GM18505 (cell line): ENCODE measurements around the gene GADD45G.

ENCODE experiments used
- ATAC-seq: cut with Tn5 transposase; IDR thresholded peaks from one replicate; pipeline ENCODE4 v1.9.1; 2021; ENCODE audit not compliant: unreplicated experiment
- POLR2A ChIP-seq: IDR thresholded peaks from 4 replicates; pipeline ENCODE4 v1.6.1; 2011; ENCODE audit warnings: borderline replicate concordance; ENCODE audit not compliant: insufficient read depth, insufficient read length; ENCODE audit errors: extremely low read depth

Gene GADD45G

DNA sequence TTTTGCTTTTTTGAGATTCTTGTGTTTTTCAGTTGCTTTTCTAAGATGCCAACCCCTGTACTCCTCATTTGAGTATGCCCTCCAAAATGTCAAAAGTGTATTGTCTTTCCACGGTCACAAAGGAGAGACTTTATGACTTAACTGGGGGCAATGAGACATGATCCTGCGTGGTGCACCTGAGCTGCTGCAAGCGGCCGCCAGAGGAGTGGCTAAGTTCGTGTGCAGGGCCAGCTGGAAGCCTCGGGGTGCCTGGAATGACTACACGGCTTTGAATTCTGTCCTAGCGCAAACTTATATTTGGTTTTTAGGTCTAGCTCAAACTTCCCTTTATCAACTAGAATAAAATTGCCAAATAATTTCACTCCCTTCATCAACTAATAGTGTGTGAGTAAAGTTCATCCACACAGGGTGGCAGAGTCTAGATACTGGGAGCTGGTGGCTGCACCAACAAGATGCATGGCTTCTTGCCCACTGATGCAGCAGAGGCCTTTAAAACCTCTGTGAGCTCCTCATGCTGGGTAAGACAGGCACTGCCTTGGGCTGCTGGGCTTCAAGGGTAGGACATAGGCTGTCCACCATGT, 4.7 kb downstream of the GADD45G start:
- no peak for TF ChIP-seq POLR2A
- ATAC-seq: no peak

DNA sequence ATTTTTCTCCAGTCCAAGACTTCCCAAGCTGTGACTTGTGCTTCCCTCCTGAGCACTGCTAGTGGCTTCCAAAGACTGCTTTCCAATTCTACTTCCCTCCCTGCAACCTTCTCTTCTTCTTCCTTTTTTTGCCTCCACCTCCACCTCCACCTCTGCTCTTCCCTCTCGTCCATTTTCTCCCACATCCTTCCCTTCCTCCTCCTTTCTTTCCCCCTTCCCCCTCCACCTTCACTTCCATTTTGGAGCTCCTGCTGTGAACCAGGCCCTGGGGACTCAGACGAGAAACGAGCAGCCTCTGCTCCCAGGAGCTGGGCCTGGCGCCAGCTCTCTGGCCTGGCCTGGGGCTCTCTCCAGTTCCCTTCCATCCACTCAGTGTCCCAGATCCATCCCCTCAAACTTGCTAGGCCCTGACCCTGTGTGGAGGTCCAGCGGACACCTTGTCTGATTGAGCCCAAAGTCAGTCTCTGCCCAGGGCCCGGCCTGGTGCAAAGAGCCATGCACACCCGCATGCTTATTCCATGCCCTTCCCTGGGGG, 5.6 kb downstream of the GADD45G start:
- no peak for ATAC-seq
- TF ChIP-seq POLR2A: no peak

DNA sequence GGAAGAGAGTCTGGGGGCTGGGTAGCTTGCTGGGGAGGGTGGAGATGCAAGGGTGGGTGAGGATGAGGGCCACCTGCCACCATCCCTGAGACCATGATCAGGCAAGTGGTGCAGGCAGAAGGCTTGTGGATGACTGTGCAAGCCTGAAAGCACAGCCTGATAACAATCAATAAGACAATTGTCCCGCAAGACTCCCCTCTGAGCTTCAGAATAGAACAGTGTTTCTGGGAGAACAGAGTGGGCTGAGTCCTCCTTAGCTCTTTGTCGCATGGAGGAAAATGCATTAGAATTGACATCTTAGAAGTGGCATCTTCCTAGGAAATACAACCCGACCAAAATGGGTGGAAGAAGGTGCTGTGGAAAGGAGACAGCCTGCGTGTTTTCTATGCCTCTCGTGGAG, 6.6 kb downstream of the GADD45G start:
- no peak for TF ChIP-seq POLR2A
- ATAC-seq: no peak

DNA sequence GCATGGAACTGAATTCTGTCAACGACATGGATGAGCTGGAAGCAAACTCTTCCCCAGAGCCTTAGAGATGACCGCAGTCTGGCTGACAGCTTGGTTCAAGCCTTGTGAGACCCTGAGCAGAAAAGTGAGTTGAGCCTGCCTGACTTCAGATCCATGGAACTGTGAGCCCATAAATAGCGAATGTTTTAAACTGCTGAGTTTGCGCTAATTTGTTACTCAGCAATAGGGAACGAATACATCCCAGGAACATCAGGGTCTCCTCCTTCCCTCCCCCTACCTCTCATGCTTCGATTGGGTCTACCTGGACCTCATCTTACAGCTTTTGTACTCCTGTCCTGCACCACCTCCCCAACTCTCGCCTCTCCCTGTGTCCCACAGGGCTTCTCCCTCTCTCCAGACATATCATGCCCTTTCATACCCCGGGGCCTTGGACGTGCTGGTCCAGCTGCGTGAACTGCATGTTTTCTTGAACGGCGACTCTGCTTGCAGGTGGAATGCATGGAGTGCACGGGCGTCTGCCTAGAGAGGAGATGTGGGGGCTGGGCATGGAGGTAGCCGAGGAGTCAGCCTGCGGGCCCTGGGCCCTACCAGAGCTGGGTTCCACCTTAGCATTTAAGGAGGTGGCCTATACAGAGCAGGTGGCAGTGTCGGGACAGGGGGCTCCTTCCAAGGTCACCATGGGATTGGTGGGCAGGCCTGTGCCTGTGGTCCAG, 7.9 kb downstream of the GADD45G start:
- ATAC-seq: no peak

DNA sequence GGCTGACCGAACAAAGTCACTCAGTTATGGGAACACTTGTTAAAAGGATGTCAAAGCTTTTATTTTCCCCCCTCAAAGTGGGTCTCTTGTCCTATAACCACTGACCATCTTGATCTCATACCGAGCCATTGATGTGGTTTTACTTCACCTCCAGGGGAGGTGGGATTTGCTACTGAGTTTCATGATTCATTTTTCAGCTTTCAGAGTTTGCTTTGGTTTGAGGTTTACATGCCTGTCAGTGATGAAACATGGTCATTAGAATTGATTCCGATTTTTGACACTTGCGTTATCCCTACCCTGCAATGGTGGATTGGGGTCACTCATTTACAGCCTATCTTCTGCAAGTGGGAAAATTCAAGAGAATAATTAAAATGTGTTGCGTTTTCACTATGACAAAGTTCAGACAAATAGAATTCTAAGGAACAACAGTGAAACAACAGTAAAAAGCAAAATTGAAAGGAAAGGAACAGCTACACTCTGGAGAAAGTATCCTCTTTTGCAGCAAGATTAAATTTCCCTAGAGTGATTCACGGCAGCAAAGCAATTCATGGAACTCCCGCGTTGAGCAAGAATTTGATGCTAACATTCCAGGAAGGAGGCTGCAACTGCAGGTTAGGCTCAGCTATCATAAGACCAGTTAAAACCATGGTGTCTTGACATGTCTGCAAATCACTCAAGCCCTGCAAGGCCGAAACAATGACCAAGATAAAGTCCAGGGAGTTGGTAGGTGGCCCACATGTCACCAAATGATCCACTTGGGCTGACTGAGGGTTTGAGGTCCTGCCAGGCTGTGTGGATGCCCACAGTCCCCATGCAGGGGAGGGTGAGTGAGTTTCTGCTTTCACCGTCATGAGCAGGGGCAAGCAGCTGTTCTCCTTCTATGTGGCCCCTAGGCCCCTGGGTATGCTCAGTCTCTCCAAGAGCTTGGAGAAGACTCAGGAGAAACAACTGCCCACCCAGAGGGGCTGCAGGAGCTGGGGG, 9.4 kb downstream of the GADD45G start:
- ATAC-seq: no peak
- no peak for TF ChIP-seq POLR2A

More for the DNA sequence above, 7.9 kb downstream of the GADD45G start:
- TF ChIP-seq POLR2A: no peak

DNA sequence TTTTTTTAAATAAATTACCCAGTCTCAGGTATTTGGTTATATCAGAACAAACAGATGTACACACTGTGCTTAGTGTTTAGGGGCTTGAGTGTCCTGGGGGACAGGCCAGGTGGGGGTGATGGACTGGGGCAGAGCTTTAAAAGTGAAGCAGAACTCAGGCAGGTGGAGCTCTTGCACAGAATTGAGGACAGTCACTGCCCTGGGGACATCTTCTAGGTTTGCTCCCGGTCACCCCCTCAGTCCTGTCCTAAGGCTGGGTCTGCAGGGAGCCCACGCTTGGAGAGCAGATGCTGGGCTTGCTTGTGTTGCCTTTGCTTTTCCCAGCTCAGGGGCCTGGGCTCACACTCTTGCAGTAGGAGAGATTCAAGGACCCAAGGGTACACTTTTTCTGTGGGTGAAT, 10.8 kb downstream of the GADD45G start:
- no peak for TF ChIP-seq POLR2A
- ATAC-seq: no peak

DNA sequence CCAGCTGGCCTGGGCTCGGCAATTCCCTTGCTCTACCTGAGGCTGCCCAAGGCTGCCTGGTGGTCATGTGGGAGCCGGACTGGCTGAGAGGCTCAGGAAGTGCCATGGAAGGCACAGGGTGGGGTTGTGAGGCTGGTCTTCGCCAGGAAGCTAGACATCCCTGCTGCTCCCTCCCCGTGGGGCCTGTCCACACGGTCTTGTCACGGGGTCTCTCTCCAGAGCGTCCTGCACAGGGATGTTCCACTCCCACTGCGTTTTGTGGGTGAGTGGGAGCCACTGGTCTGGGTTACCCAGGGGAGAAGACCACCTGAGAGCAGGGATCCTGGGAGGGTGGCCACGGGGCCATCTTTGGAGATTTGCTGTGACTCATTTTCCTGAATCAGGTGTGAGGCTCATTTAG, 11.6 kb downstream of the GADD45G start:
- no peak for TF ChIP-seq POLR2A
- no peak for ATAC-seq

DNA sequence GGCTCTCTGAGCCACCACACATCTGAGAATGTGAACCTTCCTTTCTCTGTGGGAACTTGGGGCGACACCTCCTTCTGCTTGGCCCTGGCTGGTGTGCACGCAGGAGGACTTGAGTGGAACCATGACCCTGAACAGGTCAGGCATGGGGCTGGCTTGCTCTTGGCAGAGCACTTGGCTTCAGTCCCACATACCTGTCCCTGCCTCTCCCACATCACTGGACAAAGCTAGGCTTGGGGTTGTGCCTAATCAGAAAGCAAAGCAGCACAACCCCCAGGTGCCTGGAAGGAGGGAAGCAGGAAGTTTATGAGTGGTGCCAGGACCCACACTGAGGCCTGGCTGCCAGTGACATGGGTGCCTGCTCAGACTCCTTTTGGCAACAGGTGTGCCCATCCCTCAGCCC, 13.2 kb downstream of the GADD45G start:
- no peak for ATAC-seq
- no peak for TF ChIP-seq POLR2A

DNA sequence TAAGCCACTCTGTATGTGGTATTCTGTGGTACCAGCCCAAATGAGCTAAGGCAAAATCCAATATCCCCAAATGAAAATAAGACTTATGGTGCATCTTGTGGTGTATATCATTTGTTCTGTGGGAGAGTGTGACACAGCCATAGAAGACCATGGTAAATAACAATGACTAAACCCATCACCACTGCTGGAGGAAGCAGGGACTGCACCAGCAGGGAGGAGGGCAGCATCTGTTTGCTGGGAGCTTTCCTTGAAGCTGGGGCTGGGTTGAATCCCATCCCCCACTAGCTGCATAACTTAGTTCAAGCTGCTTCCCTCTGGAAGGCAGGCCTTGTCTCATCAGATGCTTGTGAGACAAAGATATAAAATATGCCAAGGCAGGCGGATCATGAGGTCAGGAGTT, 14.2 kb downstream of the GADD45G start:
- ATAC-seq: no peak
- no peak for TF ChIP-seq POLR2A

DNA sequence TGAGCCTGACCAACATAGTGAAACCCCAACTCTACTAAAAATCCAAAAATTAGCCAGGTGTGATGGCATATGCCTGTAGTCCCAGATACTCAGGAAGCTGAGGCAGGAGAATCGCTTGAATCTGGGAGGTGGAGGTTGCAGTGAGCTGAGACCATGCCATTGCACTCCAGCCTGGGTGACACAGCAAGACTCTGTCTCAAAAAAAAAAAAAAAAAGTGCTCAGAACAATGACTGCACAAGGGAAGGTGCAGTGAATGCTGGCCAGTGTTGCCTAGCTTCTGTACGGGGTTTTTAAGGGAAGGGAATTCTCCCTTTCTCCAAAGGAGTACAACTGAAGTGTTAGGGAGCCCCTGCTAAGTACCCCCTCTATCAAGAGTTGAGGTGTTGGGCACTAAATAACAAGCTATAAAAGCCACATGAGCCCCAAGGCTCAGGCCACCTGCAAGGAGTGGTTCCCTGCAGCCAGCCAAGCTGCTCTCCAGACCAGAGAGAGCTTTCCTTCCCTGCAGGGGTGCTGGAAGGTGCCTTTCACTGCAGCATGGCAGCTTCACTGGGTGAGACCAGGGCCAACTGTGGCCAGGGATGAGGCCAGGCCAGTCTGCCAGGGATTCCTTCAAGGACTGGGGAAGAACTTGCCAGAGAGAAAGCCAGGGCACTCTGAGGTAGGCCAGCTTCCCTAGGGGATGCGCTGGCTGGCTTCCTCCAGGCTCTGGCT, 14.8 kb downstream of the GADD45G start:
- no peak for TF ChIP-seq POLR2A
- ATAC-seq: no peak

DNA sequence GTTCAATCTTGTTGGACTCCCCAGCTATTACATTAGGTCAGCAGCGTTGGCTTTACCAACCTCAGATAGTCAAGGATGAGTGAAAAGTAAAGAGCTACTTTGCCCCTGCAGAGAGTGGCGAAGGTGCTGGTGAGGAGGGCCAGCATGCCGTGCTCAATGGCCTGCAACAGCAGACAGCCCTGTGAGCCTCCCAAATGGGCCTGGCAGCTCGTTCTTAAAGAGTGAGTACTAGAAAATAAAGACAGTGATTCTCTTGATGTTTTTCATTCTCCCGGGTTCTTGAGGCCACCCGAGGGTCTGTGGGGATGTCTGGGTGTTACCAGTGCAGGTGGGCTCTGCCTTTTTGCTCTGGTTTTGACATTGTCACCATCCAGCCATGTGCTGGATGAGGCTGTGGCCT, 16.2 kb downstream of the GADD45G start:
- ATAC-seq: no peak
- TF ChIP-seq POLR2A: no peak

DNA sequence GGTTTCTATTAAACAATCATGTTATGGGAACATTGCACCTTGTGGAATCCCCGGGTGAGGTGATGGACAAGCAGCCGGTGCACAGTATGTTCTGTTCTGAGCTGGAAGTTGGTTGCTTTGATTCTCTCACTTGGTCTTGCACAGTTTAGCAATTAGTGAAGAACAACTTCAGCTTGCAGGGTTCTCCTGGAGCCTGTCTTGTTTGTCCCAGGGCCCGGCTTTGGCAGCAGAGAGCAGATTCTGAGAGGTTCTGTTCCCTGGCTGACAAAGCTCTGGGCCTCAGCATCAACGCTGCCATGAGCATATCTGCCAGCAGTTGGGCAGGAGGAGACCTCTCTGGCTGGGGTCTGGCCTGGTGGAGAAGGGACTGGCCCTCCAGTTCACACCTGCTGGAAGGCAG, 16.9 kb downstream of the GADD45G start:
- ATAC-seq: no peak
- no peak for TF ChIP-seq POLR2A
